Fibroblast of villous mesenchyme (primary cell): ENCODE data around the gene ACOD1. TPM values are rescaled to one million over a fixed set of nuclear protein-coding genes. Genes with fewer than 3 reads are reported as not detected.

ENCODE experiments used
- DNase-seq: peaks from one replicate; pipeline ENCODE4 v3.0.0-alpha.2; 2010; ENCODE audit warnings: low read depth
- H3K4me3 ChIP-seq: 2 replicates; pipeline ENCODE4 v1.5.1; 2011; ENCODE audit warnings: low read depth, mild to moderate bottlenecking, low read length
- total RNA-seq: library from RNA; depleted of rRNA; stranded (reverse); fragments of >200 nt; gene quantifications from 2 replicates; pipeline ENCODE4 v1.2.3, GENCODE V29; 2012
- TF ChIP-seq, protein P1 (sequence below): IDR thresholded peaks from 2 replicates; pipeline ENCODE4 v1.5.1; 2012; ENCODE audit warnings: low read depth, mild to moderate bottlenecking, low read length; ENCODE audit not compliant: insufficient read depth

ACOD1 gene
- total RNA-seq, 1 donor = not detected

DNA sequence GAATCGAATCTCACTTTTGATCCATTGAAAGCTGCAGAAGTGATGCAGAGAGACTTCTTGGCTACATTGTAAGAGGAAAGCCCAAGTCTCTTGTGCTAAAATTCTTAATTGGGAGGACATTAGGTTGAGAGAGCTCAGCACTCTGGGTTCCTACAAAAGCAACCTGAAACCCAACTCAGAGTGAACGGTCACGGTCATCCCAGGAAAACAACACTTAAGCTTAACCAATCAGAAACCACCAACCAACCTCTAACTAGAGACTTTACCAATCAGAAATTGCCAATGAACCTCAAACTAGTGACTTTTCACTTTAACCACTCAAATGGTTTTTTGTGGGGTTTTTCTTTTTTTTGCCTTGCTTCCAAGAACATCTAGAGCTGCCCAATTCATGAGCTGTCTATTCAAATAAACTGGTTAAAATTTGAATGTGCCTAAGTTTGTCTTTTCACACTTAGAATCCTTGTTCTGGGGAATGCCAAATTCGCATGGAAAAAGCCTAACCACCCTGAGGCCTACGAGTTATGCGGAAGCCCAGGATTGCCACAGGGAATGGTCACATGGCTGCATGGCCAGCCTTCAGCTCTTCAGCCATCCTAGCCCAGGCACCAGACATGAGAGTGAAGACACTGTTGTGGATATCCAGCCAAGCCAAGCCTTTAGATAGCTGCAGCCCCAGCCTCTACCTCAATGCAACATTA lies 25.8 kb downstream of the ACOD1 start:
- TF ChIP-seq, protein P1, sequence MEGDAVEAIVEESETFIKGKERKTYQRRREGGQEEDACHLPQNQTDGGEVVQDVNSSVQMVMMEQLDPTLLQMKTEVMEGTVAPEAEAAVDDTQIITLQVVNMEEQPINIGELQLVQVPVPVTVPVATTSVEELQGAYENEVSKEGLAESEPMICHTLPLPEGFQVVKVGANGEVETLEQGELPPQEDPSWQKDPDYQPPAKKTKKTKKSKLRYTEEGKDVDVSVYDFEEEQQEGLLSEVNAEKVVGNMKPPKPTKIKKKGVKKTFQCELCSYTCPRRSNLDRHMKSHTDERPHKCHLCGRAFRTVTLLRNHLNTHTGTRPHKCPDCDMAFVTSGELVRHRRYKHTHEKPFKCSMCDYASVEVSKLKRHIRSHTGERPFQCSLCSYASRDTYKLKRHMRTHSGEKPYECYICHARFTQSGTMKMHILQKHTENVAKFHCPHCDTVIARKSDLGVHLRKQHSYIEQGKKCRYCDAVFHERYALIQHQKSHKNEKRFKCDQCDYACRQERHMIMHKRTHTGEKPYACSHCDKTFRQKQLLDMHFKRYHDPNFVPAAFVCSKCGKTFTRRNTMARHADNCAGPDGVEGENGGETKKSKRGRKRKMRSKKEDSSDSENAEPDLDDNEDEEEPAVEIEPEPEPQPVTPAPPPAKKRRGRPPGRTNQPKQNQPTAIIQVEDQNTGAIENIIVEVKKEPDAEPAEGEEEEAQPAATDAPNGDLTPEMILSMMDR = no peak
- DNase-seq = no peak
- no peak overlapping the region for H3K4me3 ChIP-seq

DNA sequence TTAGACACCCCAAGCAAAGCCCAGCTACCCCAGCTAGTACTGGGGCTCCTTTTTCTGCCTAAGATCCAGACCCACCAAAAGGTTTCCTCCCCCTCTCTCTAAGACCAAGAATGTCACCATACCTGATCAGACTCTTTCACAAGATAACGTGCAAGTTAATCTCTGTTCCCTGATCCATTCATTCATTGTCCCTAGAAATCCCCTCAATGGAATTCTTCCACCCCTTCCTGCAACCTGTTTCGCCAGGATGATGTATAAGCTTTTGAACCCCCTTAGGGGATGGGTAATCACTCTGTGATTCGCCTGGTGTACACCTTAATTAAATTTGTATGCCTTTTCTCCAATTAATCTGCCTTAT lies 26.3 kb downstream of the ACOD1 start:
- H3K4me3 ChIP-seq = no peak overlapping the region
- no peak for DNase-seq
- TF ChIP-seq, protein P1 = no peak

GRCh38 chr13:76975863-76976262 lies 27.6 kb downstream of the ACOD1 start:
- DNase-seq = no peak
- no peak overlapping the region for H3K4me3 ChIP-seq
- TF ChIP-seq, protein P1 = no peak

DNA sequence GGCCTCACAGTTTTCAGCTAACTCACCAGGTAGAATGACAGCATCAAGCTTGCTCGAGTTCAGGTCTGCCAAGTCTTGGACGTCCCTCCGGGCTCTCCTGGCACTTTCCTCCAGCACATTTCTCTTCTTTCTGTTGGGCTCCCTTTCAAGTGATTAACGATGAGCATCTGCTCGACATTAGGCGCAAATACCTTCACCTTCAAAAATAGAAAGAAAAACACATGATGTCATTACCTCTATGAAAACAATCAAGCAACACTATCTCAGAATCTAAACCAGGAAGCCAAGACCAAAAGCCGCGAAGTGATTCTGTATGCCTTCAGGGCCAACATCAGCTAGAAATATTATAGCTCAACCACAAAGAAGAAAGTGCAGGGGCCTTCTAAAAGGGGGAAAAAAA lies 28.2 kb downstream of the ACOD1 start:
- no peak overlapping the region for H3K4me3 ChIP-seq
- DNase-seq = peak; percentile 14
- TF ChIP-seq, protein P1 = no peak

DNA sequence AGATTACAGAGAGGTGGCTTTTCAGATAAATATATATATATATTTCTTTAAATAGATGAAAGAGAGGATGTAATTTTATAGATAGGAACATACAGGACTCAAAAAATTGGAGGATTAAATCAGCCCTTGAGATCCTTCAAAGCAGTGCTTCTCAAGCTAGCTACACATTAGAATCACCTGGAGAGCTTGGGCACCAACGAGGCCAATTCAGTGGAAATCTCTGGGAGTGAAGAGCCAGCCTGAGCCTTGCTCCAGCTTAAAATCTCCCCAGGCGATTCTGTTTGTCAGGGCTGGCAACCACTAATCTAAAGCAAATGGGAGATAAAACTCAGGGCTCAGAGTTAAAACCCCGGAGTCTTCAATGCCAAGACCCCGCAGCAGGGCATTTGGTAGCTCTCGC lies 28.6 kb downstream of the ACOD1 start:
- TF ChIP-seq, protein P1 = no peak
- DNase-seq = no peak
- no peak overlapping the region for H3K4me3 ChIP-seq

DNA sequence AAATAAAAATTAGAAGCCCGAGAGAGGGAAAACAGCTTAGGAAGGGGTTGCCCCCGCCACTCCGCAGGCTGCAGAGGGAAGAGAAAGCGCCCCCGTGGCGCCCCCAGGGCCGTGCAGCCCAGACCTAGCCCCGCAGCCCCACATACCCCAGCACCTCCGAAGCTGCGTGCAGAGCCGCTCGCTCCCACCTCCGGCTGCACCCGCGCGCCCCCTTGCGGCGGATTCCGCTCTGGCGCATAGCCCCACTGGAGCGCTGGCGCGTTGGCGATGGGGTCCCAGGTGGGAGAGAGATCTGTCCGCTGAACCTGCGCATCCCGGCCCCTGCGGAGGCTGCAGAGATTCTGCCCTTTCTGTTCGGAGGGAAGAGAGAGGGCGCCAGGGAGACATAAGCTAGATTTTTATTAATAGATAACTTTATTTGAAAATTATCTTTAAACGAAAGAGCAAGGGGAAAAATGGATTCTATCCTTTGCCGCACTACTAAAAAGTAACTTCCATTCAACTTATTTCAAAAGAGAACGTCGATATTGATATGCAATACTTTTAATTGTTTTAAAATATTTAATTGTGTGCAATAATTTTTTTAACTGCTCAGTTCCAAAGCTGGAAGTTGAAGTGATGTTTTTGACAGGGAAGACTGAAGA lies 31.9 kb downstream of the ACOD1 start:
- TF ChIP-seq, protein P1 = peak; percentile 98
- DNase-seq = peak; percentile 60
- peak overlapping the region; percentile 36 for H3K4me3 ChIP-seq
